NCI-H146 (cell line): ENCODE measurements around the gene IRF8.
"Not testable (repeated sequence)": the region's sequence is repeated elsewhere in the genome, so short reads cannot be mapped to it uniquely, and the experiment has no call there.

ENCODE experiments used
- DNase-seq: peaks from one replicate; lab custom pipeline; 2025; lab: John Stamatoyannopoulos, UW

Gene IRF8

GRCh38 chr16:85935974-85936760, 37.2 kb downstream of the IRF8 start:
- no peak for DNase-seq

- no peak for DNase-seq
Observed at GRCh38 chr16:85936816-85937215, 37.9 kb downstream of the IRF8 start.

DNA sequence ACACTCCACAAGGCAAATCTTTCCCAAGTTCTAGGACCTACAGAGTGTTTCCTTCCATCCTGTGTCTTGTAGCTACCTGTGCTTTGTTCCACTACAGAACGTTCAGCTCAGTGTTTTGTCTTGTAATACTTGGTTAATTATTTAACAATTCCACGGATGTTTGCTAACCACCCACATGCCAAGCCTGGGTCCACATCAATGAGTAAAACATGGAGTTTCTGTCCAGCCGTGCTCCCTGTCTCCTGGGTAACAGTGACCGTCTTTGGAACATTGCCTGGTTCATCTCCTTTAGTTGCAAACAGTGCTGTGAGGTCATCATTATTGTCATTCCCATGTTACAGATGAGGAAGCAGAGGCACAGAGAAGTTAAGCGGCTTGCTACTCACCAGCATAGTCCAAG, 41.3 kb downstream of the IRF8 start:
- DNase-seq, result no peak

DNA sequence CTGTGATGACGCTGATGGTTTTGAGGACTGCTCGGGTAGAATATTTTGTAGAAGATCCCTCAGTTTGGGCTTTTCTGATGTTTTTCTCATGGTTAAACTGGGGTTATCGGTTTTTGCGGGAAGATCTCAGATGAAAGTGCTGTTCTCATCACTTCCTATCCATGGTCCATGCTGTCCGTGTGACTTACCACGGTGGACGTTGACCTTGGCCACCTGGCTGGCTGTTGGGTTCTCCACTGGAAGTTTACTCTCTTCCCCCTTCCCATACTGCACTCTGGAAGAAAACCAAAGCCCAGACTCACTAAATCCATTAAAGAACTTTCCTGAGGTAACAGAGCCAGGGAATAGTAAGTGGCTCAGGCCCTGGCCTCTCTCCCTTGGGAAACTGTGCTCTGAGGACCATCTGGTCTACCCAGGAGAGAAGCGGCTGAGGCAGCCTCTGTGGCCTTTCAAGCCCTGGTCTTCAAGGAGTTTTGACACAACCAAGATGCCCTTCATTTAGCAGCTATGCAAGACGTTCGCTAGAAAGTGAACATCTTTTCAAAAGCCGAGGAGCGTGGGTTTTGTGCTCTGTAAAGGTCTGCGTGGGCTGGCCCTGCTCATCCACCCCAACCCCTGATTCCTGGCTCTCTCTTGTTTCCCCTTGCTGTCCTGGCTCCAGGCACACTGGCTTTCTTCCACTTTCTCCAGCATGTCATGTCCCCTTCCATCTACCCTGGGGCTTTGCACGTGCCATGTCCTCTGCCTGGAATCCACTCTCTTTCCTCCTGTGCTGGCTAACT, 43.1 kb downstream of the IRF8 start:
- DNase-seq, result no peak

GRCh38 chr16:85942659-85943058, 43.7 kb downstream of the IRF8 start:
- DNase-seq, result not testable (repeated sequence)

DNA sequence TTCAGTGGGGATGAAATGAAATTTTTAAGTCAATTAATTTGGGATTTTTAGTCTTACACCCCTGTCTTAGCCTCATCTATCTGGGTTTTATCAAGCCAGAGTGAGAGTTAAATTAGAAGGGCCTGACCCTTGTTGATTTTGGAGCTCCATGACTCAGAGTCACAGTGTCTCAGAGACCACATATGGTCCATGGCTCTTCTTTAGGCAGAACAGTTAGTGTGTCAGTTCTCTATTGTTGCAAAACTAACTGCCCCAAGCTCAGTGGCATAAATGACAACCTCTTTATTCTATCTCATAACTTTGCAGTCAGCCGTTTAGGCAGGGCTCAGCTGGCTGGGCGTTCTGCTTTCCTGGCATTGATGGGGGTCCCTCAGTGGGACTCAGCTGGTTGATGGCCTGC, 44.7 kb downstream of the IRF8 start:
- DNase-seq, result no peak

GRCh38 chr16:85944572-85945423, 45.8 kb downstream of the IRF8 start:
- no peak for DNase-seq

- no peak for DNase-seq
Observed at GRCh38 chr16:85945424-85945751, 46.4 kb downstream of the IRF8 start.

DNA sequence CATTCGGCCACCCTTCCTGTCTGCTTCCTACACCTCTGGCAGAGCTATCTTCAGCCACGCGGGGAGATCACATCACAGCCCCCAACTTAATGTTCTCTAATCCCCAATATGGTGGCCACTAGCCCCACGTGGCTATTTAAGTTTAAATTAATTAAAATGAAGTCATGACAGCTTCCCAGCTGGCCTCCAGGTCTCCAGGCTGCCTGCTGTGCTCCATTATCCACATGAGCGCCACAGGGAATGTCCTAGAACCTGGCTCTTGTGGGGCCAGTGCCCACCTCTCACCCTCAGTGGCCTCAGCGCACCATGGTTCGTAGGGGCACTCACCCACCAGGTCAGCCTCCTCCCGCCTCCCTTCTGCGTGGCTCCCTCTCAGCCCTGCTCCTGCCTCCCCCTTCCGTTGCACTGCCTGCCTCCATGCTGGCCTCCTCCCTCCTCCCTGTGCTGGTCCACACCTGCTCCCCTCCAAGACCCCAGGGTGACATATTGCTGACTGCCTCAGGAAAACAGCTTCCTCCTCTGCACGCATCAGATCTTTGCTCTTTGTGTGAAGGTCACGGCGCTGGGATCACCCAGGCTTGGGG, 47.7 kb downstream of the IRF8 start:
- no peak for DNase-seq

- no peak for DNase-seq
Observed at GRCh38 chr16:85947230-85948137, 48.5 kb downstream of the IRF8 start.

DNA sequence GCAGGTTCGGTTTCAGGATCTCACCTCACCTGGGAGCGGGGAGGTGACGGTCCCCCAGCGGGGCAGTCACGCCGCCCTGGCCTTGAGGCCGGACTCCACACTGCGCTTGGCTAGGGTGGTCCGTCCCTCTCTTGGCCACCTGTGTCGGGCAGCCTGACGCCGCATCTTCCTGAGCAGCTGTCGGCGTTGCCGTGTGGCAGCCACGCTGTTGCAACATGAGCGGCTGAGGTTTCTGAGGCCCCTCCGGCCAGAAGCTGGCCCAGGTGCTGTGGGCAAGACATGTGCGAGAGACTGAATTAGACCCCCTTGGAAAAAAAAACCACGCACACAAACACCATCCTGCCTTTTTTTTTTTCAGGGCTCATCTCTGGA, 49.2 kb downstream of the IRF8 start:
- no peak for DNase-seq

GRCh38 chr16:85948616-85949265, 49.8 kb downstream of the IRF8 start:
- DNase-seq, result no peak

- DNase-seq, result no peak
Observed at GRCh38 chr16:85950136-85950918, 51.4 kb downstream of the IRF8 start.

- no peak for DNase-seq
Observed at GRCh38 chr16:85952197-85952596, 53.2 kb downstream of the IRF8 start.

- no peak for DNase-seq
Observed at GRCh38 chr16:85952811-85953210, 53.8 kb downstream of the IRF8 start.

DNA sequence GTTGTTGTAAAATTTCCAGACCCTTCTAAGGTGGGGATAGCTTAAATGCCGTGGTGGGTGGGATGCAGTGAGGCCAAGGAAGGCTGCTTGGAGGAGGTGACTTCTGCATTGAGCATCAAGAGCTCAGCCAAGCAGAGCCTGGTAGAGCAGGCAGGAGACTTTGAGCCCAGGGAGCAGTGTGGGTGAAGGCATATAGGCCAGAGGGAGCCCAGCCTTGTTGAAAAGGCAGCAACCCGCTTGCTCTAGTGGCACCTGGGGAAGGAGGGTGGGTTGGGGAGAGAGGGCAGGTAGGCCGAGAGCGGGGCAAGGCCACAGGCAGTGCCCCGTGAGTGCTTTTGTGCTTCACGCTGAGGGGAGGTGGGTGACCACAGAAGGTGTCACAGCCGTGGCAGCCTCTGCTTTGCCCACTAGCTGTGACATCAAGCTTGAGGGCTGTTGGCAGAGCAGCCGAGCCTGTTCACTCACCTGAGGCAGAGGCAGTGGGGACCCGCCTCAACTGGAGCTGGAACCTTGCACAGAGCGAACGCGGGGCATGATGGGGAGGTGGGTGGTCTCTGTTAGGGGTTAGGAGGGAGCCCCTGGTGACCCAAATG, 56.1 kb downstream of the IRF8 start:
- DNase-seq, result no peak

- no peak for DNase-seq
Observed at GRCh38 chr16:85955566-85955965, 56.6 kb downstream of the IRF8 start.

DNA sequence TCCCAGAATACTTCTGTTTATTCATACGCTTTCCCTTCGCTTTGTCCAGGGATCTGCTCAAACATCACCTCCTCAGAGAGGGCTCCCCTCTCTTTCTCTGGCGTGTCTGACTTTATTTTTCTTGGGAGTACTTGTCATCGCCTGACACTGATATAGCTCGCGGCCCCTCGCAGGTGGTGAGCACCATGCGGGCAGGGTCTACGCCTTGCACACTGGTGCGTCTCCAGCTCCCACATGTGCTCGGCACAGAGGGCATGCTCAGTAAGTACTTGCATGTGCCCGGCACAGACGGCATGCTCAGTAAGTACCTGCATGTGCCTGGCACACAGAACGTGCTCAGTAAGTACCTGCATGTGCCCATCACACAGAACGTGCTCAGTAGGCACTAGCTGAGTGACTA, 57.5 kb downstream of the IRF8 start:
- DNase-seq, result no peak

- no peak for DNase-seq
Observed at GRCh38 chr16:85958731-85959130, 59.8 kb downstream of the IRF8 start.

DNA sequence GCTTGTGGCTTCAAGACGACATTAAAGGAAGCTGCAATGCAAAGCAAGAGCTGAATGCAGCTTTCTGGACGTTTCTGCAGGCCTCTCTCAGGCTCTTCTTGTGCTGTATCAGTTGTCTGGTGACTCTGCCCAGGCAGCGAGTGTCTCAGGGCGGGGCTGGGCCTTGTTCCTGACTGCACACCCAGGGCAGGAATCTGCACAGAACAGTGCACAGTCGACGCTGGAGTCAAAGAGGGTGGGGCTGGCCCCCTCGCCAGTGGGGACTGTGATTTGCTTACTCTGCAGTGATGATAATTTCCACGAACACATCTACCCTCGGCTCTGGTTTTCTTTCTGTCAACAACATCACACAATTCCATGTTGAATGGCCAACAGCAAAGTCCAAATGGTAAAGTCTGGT, 60.7 kb downstream of the IRF8 start:
- DNase-seq, result no peak
